ENCODE measurements around the gene GFM2. TPM values are rescaled to one million over a fixed set of nuclear protein-coding genes. Genes with fewer than 3 reads are reported as not detected.
A peak's percentile ranks its signal among the peaks of the same experiment; 100 is the strongest.

The GFM2 gene
- polyA plus RNA-seq, 1 of the 3 experiments (the other 2 are of a cell fraction) = 29.5 TPM

- Histone ChIP-seq H3K4me1 (ENCODE audit: control insufficient read depth in 1 of 2, insufficient read depth in 2 of 2, low read depth in 1 of 2, low read length in 1 of 2) (peaks cover 17 to 31% of the 10 kb centered on the region in 2 experiments; a peak in 3 of 4 replicates), H3K27ac (ENCODE audit: low read depth in 2 of 2, low read length in 1 of 2) (peak overlapping the region; percentile 67 to 89), H4K20me1 (ENCODE audit: insufficient read depth) (no peaks in the 10 kb centered on the region), H3F3A (replicated peaks; ENCODE audit: insufficient read depth) (peaks cover 27% of the 10 kb centered on the region), H3K27me3 (ENCODE audit: insufficient read depth) (no peaks in the 10 kb centered on the region), H3K4me2 (peak overlapping the region; percentile 95), H3K9ac (peak overlapping the region; percentile 87), H3K4me3 (ENCODE audit: low read depth in 2 of 2, low read length in 1 of 2) (peak overlapping the region; percentile 98 to 100), H3K36me3 (replicated peaks in 1 of 2; ENCODE audit: control insufficient read depth in 1 of 2, insufficient read depth in 2 of 2, low read length in 1 of 2) (peaks cover 30 to 52% of the 10 kb centered on the region in 2 experiments), H3K9me3 (no peaks in the 10 kb centered on the region), H3K79me2 (ENCODE audit: insufficient read depth) (peaks cover 64% of the 10 kb centered on the region), H3K9me2 (no peaks in the 10 kb centered on the region), H2AFZ (ENCODE audit: low read depth) (peak overlapping the region; percentile 95)
- TF ChIP-seq CTCF (IDR thresholded peaks at IDR 0.05) (peak; percentile 66), RAD21 (IDR thresholded peaks at IDR 0.05; ENCODE audit: low read length) (peak; percentile 37), GABPA (IDR thresholded peaks at IDR 0.05; ENCODE audit: low read depth) (no peak), RCOR1 (IDR thresholded peaks at IDR 0.05; ENCODE audit: low read length) (no peak), SMC3 (IDR thresholded peaks at IDR 0.05; ENCODE audit: low read depth, low read length) (peak; percentile 22; the same call in 1 of the 2 replicates), NFIC (IDR thresholded peaks at IDR 0.05; ENCODE audit: borderline replicate concordance) (no peak)
- ChIA-PET CTCF (interaction anchor here (0.7 to 2.4 kb wide), 16 partner anchors 11 to 570 kb away, joined by 3 to 15 read pairs (median 4); partner anchors contain the start of genes HEXB and HMGCR), POLR2A (interaction anchor here (0.7 to 1.0 kb wide), 2 partner anchors 9 to 15 kb away, joined by 3 read pairs; no protein-coding TSS in a partner anchor)
- WGBS (ENCODE audit: low lambda C conversion rate) = under 1% methylated on average over 10 of the region's 10 CpGs
- DNase-seq = peak; percentile 63
Measured at GRCh38 chr5:74766418-74766848, 484 bp downstream of the GFM2 start.

GRCh38 chr5:74765929-74766328, 988 bp downstream of the GFM2 start:
- ChIA-PET POLR2A (no interaction called here), CTCF (interaction anchor here (0.7 to 2.4 kb wide), 13 partner anchors 11 to 571 kb away, joined by 3 to 15 read pairs (median 4); partner anchors contain the start of genes HEXB and HMGCR)
- Histone ChIP-seq H3K4me3 (ENCODE audit: low read depth in 2 of 2, low read length in 1 of 2) (peak overlapping the region; percentile 98 to 100), H3K79me2 (ENCODE audit: insufficient read depth) (peaks cover 69% of the 10 kb centered on the region), H2AFZ (ENCODE audit: low read depth) (peak overlapping the region; percentile 95), H3K4me2 (peak overlapping the region; percentile 95), H3K4me1 (ENCODE audit: control insufficient read depth in 1 of 2, insufficient read depth in 2 of 2, low read depth in 1 of 2, low read length in 1 of 2) (peaks cover 17 to 31% of the 10 kb centered on the region in 2 experiments; a peak in 3 of 4 replicates), H4K20me1 (ENCODE audit: insufficient read depth) (no peaks in the 10 kb centered on the region), H3K36me3 (replicated peaks in 1 of 2; ENCODE audit: control insufficient read depth in 1 of 2, insufficient read depth in 2 of 2, low read length in 1 of 2) (peaks cover 25 to 52% of the 10 kb centered on the region in 2 experiments), H3K27me3 (ENCODE audit: insufficient read depth) (no peaks in the 10 kb centered on the region), H3K9ac (peak overlapping the region; percentile 87), H3K27ac (ENCODE audit: low read depth in 2 of 2, low read length in 1 of 2) (peak overlapping the region in 1 of 2 experiments; percentile 67; a peak in 2 of 4 replicates), H3K9me2 (no peaks in the 10 kb centered on the region), H3F3A (replicated peaks; ENCODE audit: insufficient read depth) (peaks cover 27% of the 10 kb centered on the region), H3K9me3 (no peaks in the 10 kb centered on the region)
- WGBS (ENCODE audit: low lambda C conversion rate) = 22% methylated on average over 27 of the region's 27 CpGs
- TF ChIP-seq NRF1 (IDR thresholded peaks at IDR 0.05; ENCODE audit: low read depth, low read length) = no peak
- no peak for TF ChIP-seq GABPA (IDR thresholded peaks at IDR 0.05; ENCODE audit: low read depth)
- no peak for TF ChIP-seq IRF3 (IDR thresholded peaks at IDR 0.05; ENCODE audit: low read depth, low read length)
- no peak for TF ChIP-seq FOXM1 (IDR thresholded peaks at IDR 0.05; ENCODE audit: low read depth)
- TF ChIP-seq FOXJ3 (CRISPR knock-in tag; IDR thresholded peaks at IDR 0.05) = no peak
- DNase-seq = no peak
